B cell (primary cell): Measurements from ENCODE around the gene SLC25A21.

Experiments used
- EZH2 ChIP-seq: IDR thresholded peaks from 2 replicates; pipeline ENCODE4 v1.6.1; 2012; ENCODE audit warnings: borderline replicate concordance, low read depth, mild to moderate bottlenecking, moderate library complexity, low read length; ENCODE audit not compliant: insufficient read depth, poor library complexity, severe bottlenecking
- TF ChIP-seq, protein P1 (sequence below): fragments of 200-600 bp; IDR thresholded peaks from one replicate; pipeline ENCODE4 v1.8.0; 2022; ENCODE audit warnings: antibody characterized with exemption, mild to moderate bottlenecking

DNA sequence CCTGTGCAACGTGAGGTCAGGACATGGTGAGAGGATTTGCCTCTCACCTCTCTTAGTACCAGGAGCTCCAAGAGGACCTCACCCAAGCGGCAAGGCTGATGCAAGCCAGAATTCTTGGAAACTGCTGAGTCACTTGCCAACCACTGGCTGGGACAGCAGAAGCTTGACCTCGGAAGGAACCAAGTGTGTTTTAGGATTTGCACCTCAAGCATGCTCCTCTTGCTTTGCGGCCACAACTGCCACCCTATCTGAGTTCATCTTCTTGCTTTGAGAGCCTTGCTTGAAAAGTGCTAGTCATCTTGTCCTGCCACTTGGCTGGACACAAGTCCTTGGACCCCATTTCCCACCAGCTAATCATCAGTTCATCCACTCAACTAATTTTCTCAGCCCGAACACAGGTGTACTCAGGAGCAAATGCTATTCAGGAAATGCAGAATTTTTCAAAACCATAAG is 195.8 kb downstream of the SLC25A21 start:
- TF ChIP-seq, protein P1, sequence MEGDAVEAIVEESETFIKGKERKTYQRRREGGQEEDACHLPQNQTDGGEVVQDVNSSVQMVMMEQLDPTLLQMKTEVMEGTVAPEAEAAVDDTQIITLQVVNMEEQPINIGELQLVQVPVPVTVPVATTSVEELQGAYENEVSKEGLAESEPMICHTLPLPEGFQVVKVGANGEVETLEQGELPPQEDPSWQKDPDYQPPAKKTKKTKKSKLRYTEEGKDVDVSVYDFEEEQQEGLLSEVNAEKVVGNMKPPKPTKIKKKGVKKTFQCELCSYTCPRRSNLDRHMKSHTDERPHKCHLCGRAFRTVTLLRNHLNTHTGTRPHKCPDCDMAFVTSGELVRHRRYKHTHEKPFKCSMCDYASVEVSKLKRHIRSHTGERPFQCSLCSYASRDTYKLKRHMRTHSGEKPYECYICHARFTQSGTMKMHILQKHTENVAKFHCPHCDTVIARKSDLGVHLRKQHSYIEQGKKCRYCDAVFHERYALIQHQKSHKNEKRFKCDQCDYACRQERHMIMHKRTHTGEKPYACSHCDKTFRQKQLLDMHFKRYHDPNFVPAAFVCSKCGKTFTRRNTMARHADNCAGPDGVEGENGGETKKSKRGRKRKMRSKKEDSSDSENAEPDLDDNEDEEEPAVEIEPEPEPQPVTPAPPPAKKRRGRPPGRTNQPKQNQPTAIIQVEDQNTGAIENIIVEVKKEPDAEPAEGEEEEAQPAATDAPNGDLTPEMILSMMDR, result no peak
- no peak for TF ChIP-seq EZH2
